HG03060 (cell line): ENCODE results near the gene ISG15.
"Not testable (repeated sequence)": the region's sequence is repeated elsewhere in the genome, so short reads cannot be mapped to it uniquely, and the experiment has no call there.

Experiments used
- ATAC-seq: cut with Tn5 transposase; IDR thresholded peaks from one replicate; pipeline ENCODE4 v1.9.1; 2021; ENCODE audit warnings: low read depth, moderate number of reproducible peaks; ENCODE audit not compliant: unreplicated experiment

ISG15 gene

GRCh38 chr1:1024771-1025699 is 11.7 kb downstream of the ISG15 start:
- no peak for ATAC-seq

GRCh38 chr1:1025730-1026129 is 12.4 kb downstream of the ISG15 start:
- ATAC-seq: no peak

- no peak for ATAC-seq
Measured at GRCh38 chr1:1026599-1027413, 13.5 kb downstream of the ISG15 start.

- ATAC-seq: no peak
Measured at GRCh38 chr1:1027791-1028190, 14.5 kb downstream of the ISG15 start.

GRCh38 chr1:1030867-1031658 is 17.8 kb downstream of the ISG15 start:
- ATAC-seq: not testable (repeated sequence)

- ATAC-seq: no peak
Measured at GRCh38 chr1:1031659-1032235, 18.4 kb downstream of the ISG15 start.

- ATAC-seq: no peak
Measured at GRCh38 chr1:1032424-1032823, 19.1 kb downstream of the ISG15 start.

- ATAC-seq: peak; percentile 77
Measured at GRCh38 chr1:1033009-1033587, 19.8 kb downstream of the ISG15 start.

- no peak for ATAC-seq
Measured at GRCh38 chr1:1033731-1034438, 20.6 kb downstream of the ISG15 start.

GRCh38 chr1:1034439-1034781 is 21.1 kb downstream of the ISG15 start:
- ATAC-seq: no peak

GRCh38 chr1:1035291-1035943 is 22.1 kb downstream of the ISG15 start:
- ATAC-seq: no peak

GRCh38 chr1:1037366-1038327 is 24.4 kb downstream of the ISG15 start:
- ATAC-seq: no peak

GRCh38 chr1:1038694-1039093 is 25.4 kb downstream of the ISG15 start:
- ATAC-seq: no peak

GRCh38 chr1:1039145-1039910 is 26.0 kb downstream of the ISG15 start:
- no peak for ATAC-seq

GRCh38 chr1:1040004-1040991 is 27.0 kb downstream of the ISG15 start:
- ATAC-seq: no peak

- no peak for ATAC-seq
Measured at GRCh38 chr1:1041092-1041523, 27.8 kb downstream of the ISG15 start.
